GM12878 (cell line): ENCODE results near the gene RPS8. TPM values are rescaled to one million over a fixed set of nuclear protein-coding genes. Genes with fewer than 3 reads are reported as not detected.

ENCODE experiments used
- CREM ChIP-seq: IDR thresholded peaks from 2 replicates; pipeline ENCODE4 v1.6.1; 2014; ENCODE audit warnings: antibody characterized with exemption, low read depth
- CUX1 ChIP-seq: IDR thresholded peaks from 2 replicates; pipeline ENCODE4 v1.6.1; 2012; ENCODE audit warnings: improper control_type of control experiment, low read depth, low read length; ENCODE audit not compliant: insufficient replicate concordance
- EED ChIP-seq: sonication (generic); IDR thresholded peaks from 2 replicates; pipeline ENCODE4 v1.6.1; 2016; ENCODE audit warnings: antibody characterized with exemption, low read depth
- GABPA ChIP-seq: IDR thresholded peaks from 2 replicates; pipeline ENCODE4 v1.6.1; 2014; ENCODE audit warnings: antibody characterized with exemption, low read depth, mild to moderate bottlenecking, inconsistent platforms
- JUNB ChIP-seq: IDR thresholded peaks from 2 replicates; pipeline ENCODE4 v1.6.1; 2016; ENCODE audit warnings: antibody characterized with exemption, mild to moderate bottlenecking
- PAX8 ChIP-seq: fragments of 450-650 bp; IDR thresholded peaks from 2 replicates; pipeline ENCODE4 v1.6.1; 2017; ENCODE audit warnings: mild to moderate bottlenecking, moderate library complexity
- SIN3A ChIP-seq: IDR thresholded peaks from 2 replicates; pipeline ENCODE4 v1.6.1; 2012; ENCODE audit warnings: low read depth, low read length, improper control_type of control experiment
- STAT1 ChIP-seq: fragments of 450-650 bp; conservative IDR thresholded peaks from 2 replicates; pipeline ENCODE4 v1.6.1; 2014; ENCODE audit warnings: antibody characterized with exemption, mild to moderate bottlenecking
- SUPT20H ChIP-seq: IDR thresholded peaks from 2 replicates; pipeline ENCODE4 v1.6.1; 2011; ENCODE audit warnings: low read depth, mild to moderate bottlenecking, low read length, moderate library complexity, borderline replicate concordance; ENCODE audit not compliant: control insufficient read depth
- USF2 ChIP-seq: IDR thresholded peaks from 2 replicates; pipeline ENCODE4 v1.6.1; 2011; ENCODE audit warnings: low read depth, low read length, improper control_type of control experiment, borderline replicate concordance
- ZBTB40 ChIP-seq: fragments of 450-650 bp; IDR thresholded peaks from 2 replicates; pipeline ENCODE4 v1.6.1; 2016; ENCODE audit warnings: mild to moderate bottlenecking, moderate library complexity, borderline replicate concordance
- polyA plus RNA-seq, 11 experiments: library from polyadenylated mRNA; depleted of rRNA in 4 of 11; unstranded in 6 of 11; stranded (reverse) in 5 of 11; fragments of >200 nt; fragmentation: Nextera tagmentation in 4 of 11; fragmentation: Illumina TruSeq in 1 of 11; extraction: Ambion mirVana in 4 of 11; extraction: Trizol in 1 of 11; gene quantifications; 1 replicate in 1 of 11; 2 replicates in 10 of 11; pipeline versions ENCODE4 v1.2.1 to v1.2.3, GENCODE V29; 2011 to 2016; ENCODE audit warnings: inconsistent platforms in 2 of 11, missing spikeins in 2 of 11, low read depth in 1 of 11
- total RNA-seq, 4 experiments: library from RNA; depleted of rRNA in 3 of 4; stranded (reverse); fragments of >200 nt in 3 of 4; fragmentation: Illumina TruSeq in 1 of 4; extraction: Trizol in 1 of 4; gene quantifications; 2 replicates each; pipeline versions ENCODE4 v1.2.1 to v1.2.3, GENCODE V29; 2013 to 2021
- TF ChIP-seq, protein P1 (sequence below): fragments of 450-650 bp; IDR thresholded peaks from 2 replicates; pipeline ENCODE4 v1.6.1; 2017; ENCODE audit warnings: mild to moderate bottlenecking, moderate library complexity

RPS8 gene
- total and polyA plus RNA-seq, 10 of the 15 experiments (the other 5 are each of a cell fraction or from before 2014, with no cell fraction given): 1,296 to 3,461 (median 2,877) TPM

DNA sequence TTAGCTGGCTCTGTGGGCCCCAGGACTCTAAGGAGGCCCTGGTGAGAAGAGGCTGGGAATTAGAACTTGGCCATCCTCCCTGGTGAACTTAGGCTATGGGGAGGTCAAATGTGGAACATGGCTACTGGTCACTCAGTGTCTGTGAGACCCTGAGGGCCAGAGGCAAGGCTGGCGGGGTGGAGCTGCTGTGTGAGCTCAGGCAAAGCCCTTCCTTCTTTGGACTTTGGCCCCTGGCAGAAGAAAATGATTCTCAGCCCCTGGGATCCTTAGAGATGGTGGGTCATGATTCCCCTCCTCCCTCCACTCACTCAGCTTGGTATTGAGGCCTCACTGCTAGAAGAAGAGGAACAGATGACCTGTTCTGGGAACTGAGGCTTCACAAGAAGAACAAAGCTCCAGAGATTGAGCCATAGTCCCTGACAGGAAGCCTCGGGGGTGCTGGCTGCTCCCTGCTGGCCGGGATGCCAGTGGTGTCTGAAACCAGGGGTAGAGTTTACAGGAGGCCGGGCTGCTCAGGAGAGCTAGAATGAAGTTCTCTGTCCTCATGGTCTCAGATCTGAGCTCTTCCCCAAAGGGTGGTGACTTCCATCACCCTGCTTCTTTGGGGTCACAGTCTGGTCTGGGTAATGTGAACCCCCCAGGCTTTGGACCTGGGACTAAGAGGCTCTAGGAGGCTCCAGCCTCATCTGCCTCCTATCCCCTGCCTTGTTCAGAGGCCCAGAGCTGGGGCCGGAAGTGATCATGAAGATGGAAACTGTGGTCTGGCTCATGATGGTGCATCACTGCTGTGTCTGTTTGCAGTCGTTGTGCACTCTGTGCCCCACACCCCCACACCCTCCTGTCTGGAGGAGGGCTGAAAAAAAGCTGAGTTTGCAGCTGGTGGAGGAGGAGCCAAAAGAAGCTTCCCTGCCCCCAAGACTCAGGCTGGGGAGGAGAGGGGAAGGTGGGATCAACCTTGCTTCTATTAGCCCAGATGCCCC is 33.9 kb downstream of the RPS8 start (continued):
- TF ChIP-seq JUNB: peak; percentile 10; the same call in 1 of the 2 replicates
- peak; percentile 81 for TF ChIP-seq CREM
- no peak for TF ChIP-seq SUPT20H
- no peak for TF ChIP-seq CUX1
- no peak for TF ChIP-seq PAX8
- peak; percentile 84 for TF ChIP-seq EED
- TF ChIP-seq, protein P1, sequence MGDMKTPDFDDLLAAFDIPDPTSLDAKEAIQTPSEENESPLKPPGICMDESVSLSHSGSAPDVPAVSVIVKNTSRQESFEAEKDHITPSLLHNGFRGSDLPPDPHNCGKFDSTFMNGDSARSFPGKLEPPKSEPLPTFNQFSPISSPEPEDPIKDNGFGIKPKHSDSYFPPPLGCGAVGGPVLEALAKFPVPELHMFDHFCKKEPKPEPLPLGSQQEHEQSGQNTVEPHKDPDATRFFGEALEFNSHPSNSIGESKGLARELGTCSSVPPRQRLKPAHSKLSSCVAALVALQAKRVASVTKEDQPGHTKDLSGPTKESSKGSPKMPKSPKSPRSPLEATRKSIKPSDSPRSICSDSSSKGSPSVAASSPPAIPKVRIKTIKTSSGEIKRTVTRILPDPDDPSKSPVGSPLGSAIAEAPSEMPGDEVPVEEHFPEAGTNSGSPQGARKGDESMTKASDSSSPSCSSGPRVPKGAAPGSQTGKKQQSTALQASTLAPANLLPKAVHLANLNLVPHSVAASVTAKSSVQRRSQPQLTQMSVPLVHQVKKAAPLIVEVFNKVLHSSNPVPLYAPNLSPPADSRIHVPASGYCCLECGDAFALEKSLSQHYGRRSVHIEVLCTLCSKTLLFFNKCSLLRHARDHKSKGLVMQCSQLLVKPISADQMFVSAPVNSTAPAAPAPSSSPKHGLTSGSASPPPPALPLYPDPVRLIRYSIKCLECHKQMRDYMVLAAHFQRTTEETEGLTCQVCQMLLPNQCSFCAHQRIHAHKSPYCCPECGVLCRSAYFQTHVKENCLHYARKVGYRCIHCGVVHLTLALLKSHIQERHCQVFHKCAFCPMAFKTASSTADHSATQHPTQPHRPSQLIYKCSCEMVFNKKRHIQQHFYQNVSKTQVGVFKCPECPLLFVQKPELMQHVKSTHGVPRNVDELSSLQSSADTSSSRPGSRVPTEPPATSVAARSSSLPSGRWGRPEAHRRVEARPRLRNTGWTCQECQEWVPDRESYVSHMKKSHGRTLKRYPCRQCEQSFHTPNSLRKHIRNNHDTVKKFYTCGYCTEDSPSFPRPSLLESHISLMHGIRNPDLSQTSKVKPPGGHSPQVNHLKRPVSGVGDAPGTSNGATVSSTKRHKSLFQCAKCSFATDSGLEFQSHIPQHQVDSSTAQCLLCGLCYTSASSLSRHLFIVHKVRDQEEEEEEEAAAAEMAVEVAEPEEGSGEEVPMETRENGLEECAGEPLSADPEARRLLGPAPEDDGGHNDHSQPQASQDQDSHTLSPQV: no peak
- no peak for TF ChIP-seq SIN3A
- TF ChIP-seq STAT1: no peak
- TF ChIP-seq GABPA: no peak
- no peak for TF ChIP-seq USF2
- TF ChIP-seq ZBTB40: peak; percentile 61; the same call in 1 of the 2 replicates
